Middle frontal gyrus (tissue), 1 donor: ENCODE measurements around the gene TMEM236.

Experiments used
- DNase-seq: peaks from one replicate; pipeline ENCODE4 v3.0.0-alpha.2; 2015; ENCODE audit warnings: low spot score; ENCODE audit errors: extremely low spot score

Gene TMEM236

DNA sequence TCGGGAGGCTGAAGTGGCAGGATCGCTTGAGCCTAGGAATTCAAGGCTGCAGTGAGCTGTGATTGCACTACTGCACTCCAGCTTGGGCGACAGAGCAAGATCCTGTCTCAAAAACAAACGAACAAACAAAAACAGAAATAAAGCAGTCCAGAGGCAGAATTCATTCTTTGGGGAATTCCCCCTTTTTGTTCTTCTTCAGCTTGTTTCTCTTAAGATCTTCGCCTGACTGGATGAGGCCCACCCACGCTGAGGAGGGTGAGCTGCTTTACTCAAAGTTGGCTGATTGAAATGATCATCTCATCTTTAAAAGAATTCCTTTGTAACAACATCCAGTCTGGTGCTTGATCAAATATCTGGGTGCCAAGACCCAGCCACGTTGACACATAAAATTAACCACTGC lies 67.8 kb downstream of the TMEM236 start:
- no peak for DNase-seq

GRCh38 chr10:17820943-17821342 lies 68.9 kb downstream of the TMEM236 start:
- DNase-seq = no peak

DNA sequence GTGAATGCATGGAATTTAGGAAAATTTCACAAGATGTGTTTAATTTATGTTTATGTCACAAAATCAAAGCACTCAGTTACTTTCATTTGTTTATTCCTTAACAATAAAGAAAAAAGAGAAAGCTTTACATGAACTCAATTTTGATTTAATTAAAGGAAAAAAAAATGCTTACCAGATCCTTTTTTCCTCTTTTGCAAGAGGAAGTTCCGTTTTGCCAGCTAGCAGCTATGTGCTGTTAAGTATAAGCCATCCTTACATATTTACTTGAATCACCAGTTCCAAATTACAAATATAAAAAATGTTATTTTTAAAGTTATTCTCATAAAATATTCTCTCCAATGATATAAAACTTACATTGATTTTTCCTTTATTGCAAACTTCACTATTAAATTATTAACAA lies 69.9 kb downstream of the TMEM236 start:
- no peak for DNase-seq

GRCh38 chr10:17831341-17831740 lies 79.3 kb downstream of the TMEM236 start:
- DNase-seq = no peak

- DNase-seq = no peak
These were observed 79.9 kb downstream of the TMEM236 start for GRCh38 chr10:17831896-17832295.

- DNase-seq = no peak
These were observed 81.7 kb downstream of the TMEM236 start for GRCh38 chr10:17833656-17834055.

DNA sequence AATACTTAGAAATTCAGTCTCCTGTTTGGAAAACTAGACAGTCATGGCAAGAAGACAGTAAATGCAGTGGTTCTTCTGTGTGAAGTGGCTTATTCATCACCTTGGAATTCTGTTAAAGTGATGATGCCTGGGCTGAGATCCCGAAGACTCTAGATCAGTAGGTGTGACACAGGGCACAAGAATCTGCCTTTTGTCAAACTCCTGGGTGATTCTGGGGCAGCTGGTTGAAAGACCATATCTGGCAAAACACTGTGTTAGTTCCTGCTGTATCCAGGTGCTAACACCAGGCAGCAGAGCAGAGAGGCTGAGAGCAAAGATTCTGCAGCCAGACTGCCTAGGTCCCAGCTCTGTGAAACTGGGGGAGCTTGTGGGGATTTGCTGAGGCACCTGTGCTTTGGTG lies 83.7 kb downstream of the TMEM236 start:
- DNase-seq = no peak

DNA sequence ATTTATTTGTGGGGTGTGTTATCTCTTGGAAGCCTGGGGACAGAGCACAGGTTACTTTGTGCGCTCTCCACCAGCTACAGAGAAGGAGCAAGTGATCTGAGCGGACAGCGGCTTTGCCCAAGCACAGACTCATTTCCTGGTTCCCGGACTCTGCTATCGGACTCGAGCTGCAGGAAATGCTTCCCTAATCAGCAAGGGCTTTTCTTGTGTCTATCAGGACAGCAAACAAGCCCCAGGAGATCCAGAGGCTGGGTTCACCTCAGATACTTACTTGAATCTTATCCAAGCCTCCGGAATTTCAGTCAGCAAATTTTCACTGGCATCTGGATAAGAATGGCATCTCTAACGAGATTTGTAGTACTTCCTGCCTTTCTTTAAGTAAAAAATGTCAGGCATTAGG lies 84.9 kb downstream of the TMEM236 start:
- DNase-seq = no peak

- DNase-seq = no peak
These were observed 86.2 kb downstream of the TMEM236 start for GRCh38 chr10:17838080-17838648.

DNA sequence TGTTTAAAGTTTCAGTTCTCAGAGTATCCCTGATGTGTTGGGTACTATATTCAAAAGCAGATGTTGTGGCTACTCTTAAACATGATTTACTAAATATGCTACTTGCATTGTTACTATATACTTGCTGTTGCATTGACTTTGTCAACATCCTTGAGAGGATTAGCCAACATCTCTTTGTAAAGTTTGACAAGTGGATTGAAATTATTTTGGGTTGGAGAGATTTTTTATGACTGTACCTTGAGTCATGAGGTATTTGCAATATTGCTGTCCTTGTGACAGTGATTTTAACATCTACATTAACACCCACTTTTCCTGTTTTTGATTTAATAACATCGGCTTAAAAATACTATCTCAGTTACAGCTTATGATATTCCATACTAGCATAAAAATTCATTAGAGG lies 89.0 kb downstream of the TMEM236 start:
- DNase-seq = no peak

GRCh38 chr10:17842641-17843040 lies 90.6 kb downstream of the TMEM236 start:
- no peak for DNase-seq

GRCh38 chr10:17847585-17848296 lies 95.7 kb downstream of the TMEM236 start:
- DNase-seq = no peak

GRCh38 chr10:17848646-17849045 lies 96.6 kb downstream of the TMEM236 start:
- DNase-seq = no peak
